ENCODE measurements around the gene NBEA. TPM values are rescaled to one million over a fixed set of nuclear protein-coding genes. Genes with fewer than 3 reads are reported as not detected.
A peak's percentile ranks its signal among the peaks of the same experiment; 100 is the strongest.
"Not testable (repeated sequence)": the region's sequence is repeated elsewhere in the genome, so short reads cannot be mapped to it uniquely, and the experiment has no call there.

The NBEA gene
- polyA plus RNA-seq, 2 of the 4 experiments (the other 2 are of a cell fraction) = 3.5 to 11.8 TPM

GRCh38 chr13:34914416-34914815, 27.7 kb upstream of the NBEA start:
- CTCF ChIA-PET = no interaction called here
- Histone ChIP-seq H3K4me1 (no peaks in the 10 kb centered on the region), H3K4me2 (no peak overlapping the region), H3K4me3 (no peak overlapping the region), H3K27ac (no peak overlapping the region), H3K9me3 (no peaks in the 10 kb centered on the region)
- ATAC-seq (no peak), FAIRE-seq (no peak), DNase-seq (ENCODE audit: low read depth in 1 of 2, low spot score in 1 of 2) (no peak)
- TF ChIP-seq MAZ (IDR thresholded peaks at IDR 0.05; ENCODE audit: borderline replicate concordance, low read depth, low read length) = no peak
- TF ChIP-seq GATA3 (IDR thresholded peaks at IDR 0.05; ENCODE audit: borderline replicate concordance) = no peak
- TF ChIP-seq CHD4 (IDR thresholded peaks at IDR 0.05; ENCODE audit: borderline replicate concordance) = no peak
- TF ChIP-seq JUN (IDR thresholded peaks at IDR 0.05) = no peak
- TF ChIP-seq MAX (IDR thresholded peaks at IDR 0.05) = no peak
- TF ChIP-seq RAD21 (conservative IDR thresholded peaks at IDR 0.05 in 1 of 2, IDR thresholded peaks at IDR 0.05 in 1 of 2) = no peak
- TF ChIP-seq HOXA7 (CRISPR knock-in tag; IDR thresholded peaks at IDR 0.05) = no peak
- 7% methylated on average over 2 of the region's 2 CpGs for WGBS (ENCODE audit: missing lambda C conversion rate)
- POLR2A ChIA-PET = no interaction called here

- CTCF ChIA-PET = no interaction called here
- Histone ChIP-seq H3K4me2 (no peak overlapping the region), H3K4me3 (no peak overlapping the region), H3K4me1 (0 out of 3 replicates have a peak, but pooled peaks cover 3% of the 10 kb centered on the region), H3K9me3 (no peaks in the 10 kb centered on the region), H3K27ac (no peak overlapping the region)
- no peak for FAIRE-seq
- WGBS (ENCODE audit: missing lambda C conversion rate) = 44% methylated on average over 1 of the region's 1 CpG
- DNase-seq (ENCODE audit: low read depth in 1 of 2, low spot score in 1 of 2) = peak in 1 of 2 experiments; percentile 25
- TF ChIP-seq SREBF2 (IDR thresholded peaks at IDR 0.05) (no peak), SMC3 (IDR thresholded peaks at IDR 0.05) (no peak), REST (IDR thresholded peaks at IDR 0.05) (peak; percentile 93), FOSB (CRISPR knock-in tag; IDR thresholded peaks at IDR 0.05) (no peak), EHMT2 (IDR thresholded peaks at IDR 0.05; ENCODE audit: low read depth) (peak; percentile 67; the same call in 1 of the 2 replicates)
- POLR2A ChIA-PET = no interaction called here
- no peak for ATAC-seq
These were observed 15.6 kb upstream of the NBEA start for GRCh38 chr13:34926508-34926907.

- not testable (repeated sequence) for DNase-seq (ENCODE audit: low read depth in 1 of 2, low spot score in 1 of 2); FAIRE-seq
These were observed 13.4 kb upstream of the NBEA start for GRCh38 chr13:34928676-34929075.

GRCh38 chr13:34931572-34931971, 10.5 kb upstream of the NBEA start:
- ChIA-PET CTCF (no interaction called here), POLR2A (no interaction called here)
- no peak for FAIRE-seq
- no peak overlapping the region for H3K4me2 ChIP-seq
- no peak overlapping the region for H3K4me3 ChIP-seq
- peak overlapping the region in 1 of 2 experiments; percentile 35; a peak in 2 of 6 replicates for H3K27ac ChIP-seq
- no peaks in the 10 kb centered on the region for H3K9me3 ChIP-seq
- no peak for ATAC-seq
- 43% methylated on average over 6 of the region's 6 CpGs for WGBS (ENCODE audit: missing lambda C conversion rate)
- DNase-seq (ENCODE audit: low read depth in 1 of 2, low spot score in 1 of 2) = peak in 1 of 2 experiments; percentile 38
- 0 out of 3 replicates have a peak, but pooled peaks cover 3% of the 10 kb centered on the region for H3K4me1 ChIP-seq
- TF ChIP-seq EP300 (IDR thresholded peaks at IDR 0.05) = no peak
- no peak for TF ChIP-seq HOXA7 (CRISPR knock-in tag; IDR thresholded peaks at IDR 0.05)
- TF ChIP-seq TP53 (CRISPR knock-in tag; IDR thresholded peaks at IDR 0.05) = no peak
- no peak for TF ChIP-seq CTCF (IDR thresholded peaks at IDR 0.05)
- TF ChIP-seq MAFK (IDR thresholded peaks at IDR 0.05; ENCODE audit: partially characterized antibody) = no peak
- TF ChIP-seq NFE2L2 (conservative IDR thresholded peaks at IDR 0.05; ENCODE audit: low read length) = no peak
- no peak for TF ChIP-seq E2F6 (IDR thresholded peaks at IDR 0.05; ENCODE audit: borderline replicate concordance, low read depth)
- TF ChIP-seq POLR2A (IDR thresholded peaks at IDR 0.05; ENCODE audit: low read length) = no peak
- no peak for TF ChIP-seq ZFP36 (IDR thresholded peaks at IDR 0.05; ENCODE audit: borderline replicate concordance, partially characterized antibody)
- no peak for TF ChIP-seq HOXB13 (CRISPR knock-in tag; IDR thresholded peaks at IDR 0.05; ENCODE audit: low read depth)

More at GRCh38 chr13:34928676-34929075, 13.4 kb upstream of the NBEA start:
- POLR2A ChIA-PET, ATAC-seq, H3K4me3 ChIP-seq, H3K4me2 ChIP-seq, H3K9me3 ChIP-seq, H3K27ac ChIP-seq, H3K4me1 ChIP-seq, CTCF ChIA-PET: not testable (repeated sequence)
- 44% methylated on average over 1 of the region's 1 CpG for WGBS (ENCODE audit: missing lambda C conversion rate)

Measured in A549 (cell line).